Activated B cell treated with CpG ODN at 0.5 μM for 24 hours (primary cell): ENCODE results near the gene SYNE1. TPM values are rescaled to one million over a fixed set of nuclear protein-coding genes. Genes with fewer than 3 reads are reported as not detected.

Experiments used
- ATAC-seq: fragments of 200-7000 bp; cut with Tn5 transposase; one replicate; pipeline ENCODE4 v1.10.0; 2021; ENCODE audit warnings: low read depth, mild to moderate bottlenecking, moderate library complexity
- CTCF ChIA-PET: fragments of 350-600 bp; sonication (Branson Sonifier 250); formaldehyde crosslinking; loops from one replicate; lab custom pipeline; 2021; ENCODE audit warnings: antibody characterized with exemption; lab: Charles Lee
- POLR2A ChIA-PET: fragments of 350-600 bp; sonication (Branson Sonifier 250); formaldehyde crosslinking; loops from one replicate; lab custom pipeline; 2021; ENCODE audit warnings: antibody characterized with exemption; lab: Charles Lee
- DNase-seq: peaks from one replicate; pipeline ENCODE4 v3.0.0; 2022
- H3K27ac Mint-ChIP-seq: one replicate; pipeline ENCODE4 v1.8.0; 2020; ENCODE audit warnings: mixed read lengths
- H3K27me3 Mint-ChIP-seq: one replicate; pipeline ENCODE4 v1.8.0; 2021; ENCODE audit warnings: mixed read lengths
- H3K36me3 Mint-ChIP-seq: one replicate; pipeline ENCODE4 v1.8.0; 2021; ENCODE audit warnings: low read depth, mixed read lengths
- H3K4me1 Mint-ChIP-seq: one replicate; pipeline ENCODE4 v1.8.0; 2021; ENCODE audit warnings: mixed read lengths
- H3K4me3 Mint-ChIP-seq: one replicate; pipeline ENCODE4 v1.8.0; 2020; ENCODE audit warnings: mild to moderate bottlenecking, mixed read lengths
- H3K9me3 Mint-ChIP-seq: one replicate; pipeline ENCODE4 v1.8.0; 2020; ENCODE audit warnings: mixed read lengths
- CTCF ChIP-seq: fragments of 200-600 bp; IDR thresholded peaks from one replicate; pipeline ENCODE4 v1.8.0; 2022; ENCODE audit warnings: antibody characterized with exemption, mild to moderate bottlenecking
- intact Hi-C: fragments of 100-400 bp; cut with micrococcal nuclease; formaldehyde crosslinking; loops from one replicate; pipeline ENCODE4 v1.15.1; 2024
- total RNA-seq: library from RNA; stranded (reverse); gene quantifications from 2 replicates; pipeline ENCODE4 v1.2.3, GENCODE V29; 2022

The SYNE1 gene
- total RNA-seq, 1 donor from 2014 or later: 74.9 TPM

GRCh38 chr6:152600022-152600421 lies 37.1 kb downstream of the SYNE1 start:
- ATAC-seq (no peak), DNase-seq (no peak)
- Mint-ChIP-seq H3K27me3 (peaks cover 7% of the 10 kb centered on the region), H3K4me1 (no peaks in the 10 kb centered on the region), H3K27ac (no peak overlapping the region), H3K4me3 (no peak overlapping the region), H3K9me3 (no peaks in the 10 kb centered on the region), H3K36me3 (no peaks in the 10 kb centered on the region)
- POLR2A ChIA-PET: no interaction called here
- CTCF ChIA-PET: no interaction called here
- intact Hi-C loops: no loop called here
- TF ChIP-seq CTCF: no peak

- ATAC-seq: no peak
- DNase-seq: no peak
- no peak for TF ChIP-seq CTCF
- no peaks in the 10 kb centered on the region for H3K4me1 Mint-ChIP-seq
- intact Hi-C loops: no loop called here
- POLR2A ChIA-PET: no interaction called here
- no peak overlapping the region for H3K4me3 Mint-ChIP-seq
- no peak overlapping the region for H3K27ac Mint-ChIP-seq
- no peaks in the 10 kb centered on the region for H3K36me3 Mint-ChIP-seq
- H3K9me3 Mint-ChIP-seq: no peaks in the 10 kb centered on the region
- H3K27me3 Mint-ChIP-seq: peaks cover 7% of the 10 kb centered on the region
- CTCF ChIA-PET: no interaction called here
These were observed 38.1 kb downstream of the SYNE1 start for GRCh38 chr6:152598901-152599537.

- ATAC-seq (no peak), DNase-seq (no peak)
- H3K36me3 Mint-ChIP-seq: no peaks in the 10 kb centered on the region
- no peaks in the 10 kb centered on the region for H3K9me3 Mint-ChIP-seq
- H3K27ac Mint-ChIP-seq: no peak overlapping the region
- ChIA-PET POLR2A (no interaction called here), CTCF (no interaction called here)
- H3K4me1 Mint-ChIP-seq: no peaks in the 10 kb centered on the region
- no peak overlapping the region for H3K4me3 Mint-ChIP-seq
- peaks cover 7% of the 10 kb centered on the region for H3K27me3 Mint-ChIP-seq
- TF ChIP-seq CTCF: no peak
- intact Hi-C loops: no loop called here
These were observed 38.7 kb downstream of the SYNE1 start for GRCh38 chr6:152598421-152598820.

GRCh38 chr6:152596726-152597125 lies 40.4 kb downstream of the SYNE1 start:
- ChIA-PET POLR2A (no interaction called here), CTCF (no interaction called here)
- Mint-ChIP-seq H3K4me1 (no peaks in the 10 kb centered on the region), H3K27me3 (peaks cover 3% of the 10 kb centered on the region), H3K4me3 (no peak overlapping the region), H3K9me3 (no peaks in the 10 kb centered on the region), H3K27ac (no peak overlapping the region), H3K36me3 (no peaks in the 10 kb centered on the region)
- no peak for TF ChIP-seq CTCF
- ATAC-seq: no peak
- intact Hi-C loops: no loop called here
- no peak for DNase-seq

GRCh38 chr6:152595499-152595898 lies 41.7 kb downstream of the SYNE1 start:
- ATAC-seq (no peak), DNase-seq (no peak)
- Mint-ChIP-seq H3K9me3 (no peaks in the 10 kb centered on the region), H3K36me3 (no peaks in the 10 kb centered on the region), H3K27me3 (no peaks in the 10 kb centered on the region), H3K4me3 (no peak overlapping the region), H3K27ac (no peak overlapping the region), H3K4me1 (no peaks in the 10 kb centered on the region)
- ChIA-PET CTCF (no interaction called here), POLR2A (no interaction called here)
- no peak for TF ChIP-seq CTCF
- intact Hi-C loops: no loop called here
